ENCODE data around the gene KLHL30.

DNA sequence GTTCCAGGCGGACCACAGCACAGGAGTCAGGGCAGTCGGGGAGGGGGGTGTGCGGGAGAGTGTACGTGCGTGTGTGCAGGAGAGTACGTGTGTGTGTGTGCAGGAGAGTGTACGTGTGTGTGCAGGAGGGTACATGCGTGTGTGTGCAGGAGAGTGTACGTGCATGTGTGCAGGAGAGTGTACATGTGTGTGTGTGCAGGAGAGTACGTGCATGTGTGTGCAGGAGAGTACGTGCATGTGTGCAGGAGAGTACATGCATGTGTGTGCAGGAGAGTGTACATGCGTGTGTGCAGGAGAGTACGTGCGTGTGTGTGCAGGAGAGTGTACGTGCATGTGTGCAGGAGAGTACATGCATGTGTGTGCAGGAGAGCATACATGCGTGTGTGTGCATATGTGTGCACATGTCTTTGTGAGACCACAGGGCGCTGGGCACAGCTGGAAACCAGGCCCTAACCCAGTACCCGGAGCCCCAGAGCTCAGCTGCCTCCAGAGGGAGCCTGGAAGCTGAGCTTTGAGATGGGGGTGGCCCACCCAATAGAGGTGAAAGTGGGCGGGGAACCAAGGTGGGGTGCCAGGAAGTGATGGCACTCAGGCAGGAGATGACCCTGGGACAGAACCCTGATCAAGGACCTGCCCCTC, 13.9 kb upstream of the KLHL30 start:
- TF ChIP-seq CTCF (IDR thresholded peaks at IDR 0.05; ENCODE audit: low read length) (no peak), EZH2 (IDR thresholded peaks at IDR 0.05; ENCODE audit: borderline replicate concordance, low read length) (no peak)

Measured in OCI-LY1 (cell line).